DMS53 treated with DMSO at 0.1 percent for 48 hours (cell line): ENCODE measurements around the gene JPH4.

Experiments
- DNase-seq: peaks from one replicate; lab custom pipeline; 2025; ENCODE audit not compliant: unreplicated experiment; lab: John Stamatoyannopoulos, UW

The JPH4 gene

DNA sequence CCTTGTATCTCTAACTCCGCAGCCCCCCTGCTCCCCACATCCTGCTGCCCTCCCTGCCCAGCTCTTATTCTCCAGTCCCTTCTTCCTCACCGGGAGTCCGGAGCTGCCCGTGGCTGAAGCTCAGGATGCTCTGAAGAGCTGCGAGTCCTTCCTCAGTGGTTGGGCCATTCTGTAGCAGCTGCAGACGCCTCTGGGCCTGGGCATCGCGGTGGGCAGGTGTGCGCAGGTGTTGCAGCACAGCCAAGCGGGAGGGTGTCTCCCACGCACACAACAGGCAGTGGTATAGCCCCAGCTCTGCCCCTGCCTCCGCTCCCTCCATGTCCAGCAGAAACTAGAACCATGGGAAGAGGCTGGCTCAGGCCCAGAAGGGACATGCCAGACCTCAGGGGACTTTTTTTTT lies 47.2 kb downstream of the JPH4 start:
- DNase-seq, result no peak

DNA sequence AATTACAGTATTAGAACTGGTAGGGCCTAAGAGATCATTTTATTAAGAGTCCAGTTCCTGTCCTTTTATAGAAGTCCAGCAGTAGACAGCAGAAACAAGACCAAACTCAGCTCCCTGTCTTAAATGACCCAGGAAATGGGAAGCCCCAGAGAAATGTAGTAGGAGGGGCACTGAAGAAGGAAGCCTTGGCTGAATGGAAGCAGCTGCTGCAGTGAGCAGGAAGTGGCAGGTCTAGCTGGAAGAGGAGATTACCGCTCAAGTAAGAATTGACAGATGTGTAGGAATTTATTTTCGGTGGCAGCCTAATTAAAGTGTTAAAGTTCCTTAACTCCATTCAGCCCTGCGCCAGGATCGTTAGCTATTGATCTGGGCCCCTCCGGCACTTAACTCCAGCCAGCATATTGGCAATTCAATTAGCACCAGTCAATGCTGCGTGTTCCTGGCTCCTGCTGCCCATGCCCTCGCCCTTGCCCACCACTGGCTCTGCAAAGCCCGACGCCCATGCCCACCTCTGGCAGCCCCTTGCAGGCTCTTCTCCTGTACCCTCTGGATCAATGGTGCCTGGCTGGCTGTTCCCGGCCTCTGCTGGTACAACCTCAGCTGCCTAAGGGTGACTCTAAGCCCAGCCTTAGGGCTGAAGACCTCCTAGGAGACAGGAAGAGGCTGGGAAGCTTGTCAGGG lies 48.1 kb downstream of the JPH4 start:
- DNase-seq, result peak; percentile 43

- DNase-seq, result no peak
Measured at GRCh38 chr14:23529016-23529415, 49.6 kb downstream of the JPH4 start.

DNA sequence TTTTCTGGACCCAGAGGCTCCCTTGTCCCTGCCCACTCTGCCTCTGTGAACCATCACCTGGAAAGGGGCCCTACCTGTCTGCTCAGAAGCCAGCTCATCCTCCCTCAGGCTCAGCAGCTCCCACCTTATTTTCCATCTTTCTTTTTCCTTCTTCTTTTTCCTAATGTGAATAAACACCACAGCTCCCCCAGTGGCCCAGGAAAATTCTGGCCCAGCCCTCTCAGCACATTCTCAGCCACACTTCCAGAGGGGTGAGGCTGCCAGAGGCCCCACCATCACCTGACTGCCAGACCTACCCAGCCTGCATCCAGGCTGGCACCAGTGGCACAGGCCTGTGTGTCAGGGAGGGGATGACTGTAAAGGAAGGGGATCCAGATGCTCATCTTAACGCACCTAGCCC lies 50.0 kb downstream of the JPH4 start:
- no peak for DNase-seq

DNA sequence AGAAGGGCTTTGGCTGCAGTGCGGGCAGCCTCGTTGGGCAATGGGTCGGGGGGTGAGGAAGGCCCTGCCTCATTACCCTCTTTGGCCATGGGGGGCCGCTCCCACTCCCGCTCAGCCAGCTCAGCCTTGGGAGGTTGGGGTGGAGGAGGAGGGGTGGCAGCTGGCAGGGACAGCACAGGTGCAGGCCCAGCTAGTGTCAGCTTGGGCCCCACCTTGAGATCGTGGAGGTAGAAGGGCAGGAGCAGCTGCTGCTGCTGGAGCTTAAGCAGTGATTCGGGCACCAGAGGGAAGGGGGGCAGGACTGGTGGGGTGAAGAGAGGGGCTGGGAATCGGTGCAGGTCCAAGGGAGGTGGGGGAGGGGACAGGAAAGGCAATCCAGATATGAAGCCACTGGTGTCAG lies 53.0 kb downstream of the JPH4 start:
- no peak for DNase-seq

GRCh38 chr14:23524954-23525353 lies 53.6 kb downstream of the JPH4 start:
- no peak for DNase-seq

- no peak for DNase-seq
Measured at GRCh38 chr14:23523229-23524016, 55.2 kb downstream of the JPH4 start.

DNA sequence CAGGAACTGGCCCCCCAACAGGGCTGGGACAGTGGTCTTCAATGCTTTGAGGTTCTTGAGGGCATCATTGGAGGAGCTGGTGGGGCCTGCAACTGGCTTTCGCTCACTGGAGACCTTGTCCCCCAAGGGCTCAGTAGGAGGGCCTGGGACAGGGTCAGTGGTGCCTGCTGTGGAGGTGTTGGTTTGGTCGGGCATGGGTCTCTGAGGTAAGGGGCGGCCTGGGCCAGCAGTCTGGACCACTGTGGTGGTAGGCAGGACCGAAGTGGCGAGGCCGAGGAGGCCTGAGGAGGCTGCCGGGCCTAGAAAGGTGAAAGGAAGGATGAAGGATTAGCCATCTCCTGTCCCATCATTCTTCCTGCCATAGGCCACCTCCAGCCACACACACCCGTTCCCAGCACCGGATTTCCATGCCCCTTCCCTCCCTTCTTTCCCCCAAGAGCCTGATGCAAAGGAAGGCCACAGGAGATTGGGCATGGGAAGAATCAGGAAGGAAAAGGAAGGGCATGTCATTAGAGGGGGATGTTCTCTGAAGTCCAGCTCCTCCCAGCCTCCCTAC lies 55.9 kb downstream of the JPH4 start:
- no peak for DNase-seq

DNA sequence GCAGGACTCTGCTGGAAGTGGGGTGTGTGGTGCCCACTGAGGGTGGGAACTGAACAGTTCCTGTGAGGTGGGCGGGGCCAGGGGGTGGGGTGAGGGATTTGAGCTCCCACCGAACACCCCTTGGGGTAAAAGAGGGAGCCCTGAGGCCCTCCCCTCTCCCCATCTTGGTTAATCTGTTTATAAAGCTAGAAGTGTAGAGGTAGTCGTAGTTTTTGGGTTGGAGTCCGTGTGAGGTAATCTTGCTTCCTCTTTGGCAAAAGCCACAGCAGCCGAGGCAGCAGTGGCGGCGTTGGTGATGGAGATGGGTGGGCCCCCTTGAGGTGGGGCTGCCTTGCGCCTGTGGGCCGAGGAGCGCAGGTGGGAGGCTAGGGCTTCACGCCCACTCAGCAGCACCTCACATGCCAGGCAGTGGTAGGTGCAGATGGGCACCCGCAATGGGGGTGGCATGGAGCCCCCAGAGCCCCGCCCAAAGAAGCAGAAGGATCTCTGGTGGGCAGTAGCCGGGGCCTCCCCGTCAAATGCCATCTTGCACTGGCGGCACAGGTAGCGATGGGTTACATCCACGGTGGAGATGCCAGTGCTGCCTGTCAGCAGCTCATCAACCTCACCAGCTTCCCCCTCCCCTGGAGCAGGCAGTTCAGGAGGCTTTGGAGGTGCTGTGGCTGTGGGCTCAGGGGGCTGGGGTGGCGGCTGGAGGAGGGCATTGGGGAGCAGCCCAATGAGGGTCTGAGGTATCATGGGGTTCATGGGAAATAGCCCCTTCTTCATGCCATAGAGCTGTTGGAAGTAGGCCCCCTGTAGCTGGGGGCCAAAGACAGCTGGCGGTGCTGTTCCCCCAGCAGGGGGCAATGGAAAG lies 56.6 kb downstream of the JPH4 start:
- DNase-seq, result no peak

GRCh38 chr14:23520899-23521533 lies 57.6 kb downstream of the JPH4 start:
- no peak for DNase-seq

DNA sequence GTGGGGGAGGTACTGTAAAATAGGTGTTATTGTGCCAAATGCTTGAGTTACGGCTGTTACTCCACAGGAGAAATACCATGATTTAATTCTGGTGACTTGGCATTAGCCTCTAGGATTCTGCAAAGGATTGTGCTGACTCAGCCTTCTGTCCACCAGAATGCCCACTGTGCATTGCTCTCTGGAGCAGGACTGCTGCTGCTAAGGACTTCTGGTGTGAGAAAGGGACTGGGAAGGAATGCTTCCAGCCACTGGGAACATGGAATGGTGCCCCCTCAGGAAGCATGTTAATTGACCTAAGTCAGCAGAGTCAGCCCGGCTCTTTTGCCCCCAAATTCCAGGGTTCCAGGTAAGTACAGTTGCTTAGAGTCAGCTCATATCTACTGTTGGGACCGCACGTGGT lies 59.9 kb downstream of the JPH4 start:
- no peak for DNase-seq
